Trophoblast cell (in vitro differentiated cells and primary cell): ENCODE data around the gene FANCI.
A peak's percentile ranks its signal among the peaks of the same experiment; 100 is the strongest.

Experiments
- DNase-seq, 2 donors: peaks; one replicate each; pipeline ENCODE4 v3.0.0-alpha.2; 2016
- H2AFZ ChIP-seq: 2 replicates; pipeline ENCODE4 v1.6.1; 2013; ENCODE audit warnings: low read length, moderate library complexity, mild to moderate bottlenecking; ENCODE audit not compliant: insufficient read depth, poor library complexity
- H2AK5ac ChIP-seq: 2 replicates; pipeline ENCODE4 v1.6.1; 2013; ENCODE audit warnings: mild to moderate bottlenecking, low read length
- H2BK120ac ChIP-seq: 2 replicates; pipeline ENCODE4 v1.6.1; 2013; ENCODE audit warnings: low read length, mild to moderate bottlenecking, moderate library complexity; ENCODE audit not compliant: insufficient read depth, poor library complexity
- H2BK12ac ChIP-seq: 2 replicates; pipeline ENCODE4 v1.6.1; 2013; ENCODE audit warnings: mild to moderate bottlenecking, low read length, moderate library complexity
- H2BK5ac ChIP-seq: 2 replicates; pipeline ENCODE4 v1.6.1; 2013; ENCODE audit warnings: low read length, low read depth, moderate library complexity, mild to moderate bottlenecking; ENCODE audit not compliant: poor library complexity
- H3K14ac ChIP-seq: 2 replicates; pipeline ENCODE4 v1.6.1; 2013; ENCODE audit warnings: mild to moderate bottlenecking, low read length
- H3K18ac ChIP-seq: 2 replicates; pipeline ENCODE4 v1.6.1; 2013; ENCODE audit warnings: mild to moderate bottlenecking, low read length
- H3K23ac ChIP-seq: 2 replicates; pipeline ENCODE4 v1.6.1; 2013; ENCODE audit warnings: low read length
- H3K27ac ChIP-seq: 2 replicates; pipeline ENCODE4 v1.5.1; 2013; ENCODE audit warnings: low read depth, mild to moderate bottlenecking, inconsistent platforms, low read length, moderate library complexity
- H3K27me3 ChIP-seq: 2 replicates; pipeline ENCODE4 v1.6.1; 2013; ENCODE audit warnings: inconsistent platforms, mild to moderate bottlenecking, low read length, moderate library complexity; ENCODE audit not compliant: insufficient read depth
- H3K36me3 ChIP-seq, 2 experiments: 1 replicate in 1 of 2; 2 replicates in 1 of 2; pipeline ENCODE4 v1.6.1; 2013; ENCODE audit warnings: low read length in 2 of 2, mild to moderate bottlenecking in 2 of 2, moderate library complexity in 1 of 2; ENCODE audit not compliant: insufficient read depth in 2 of 2, control insufficient read depth in 1 of 2
- H3K4ac ChIP-seq: 2 replicates; pipeline ENCODE4 v1.6.1; 2013; ENCODE audit warnings: low read depth, mild to moderate bottlenecking, low read length, moderate library complexity
- H3K4me1 ChIP-seq, 2 experiments: 1 replicate in 1 of 2; 2 replicates in 1 of 2; pipeline ENCODE4 v1.6.1; 2013; ENCODE audit warnings: low read length in 2 of 2, mild to moderate bottlenecking in 2 of 2, moderate library complexity in 1 of 2; ENCODE audit not compliant: insufficient read depth in 2 of 2, control insufficient read depth in 1 of 2
- H3K4me2 ChIP-seq: 2 replicates; pipeline ENCODE4 v1.6.1; 2013; ENCODE audit warnings: inconsistent platforms, mild to moderate bottlenecking, low read length, moderate library complexity
- H3K4me3 ChIP-seq: 2 replicates; pipeline ENCODE4 v1.5.1; 2013; ENCODE audit warnings: mild to moderate bottlenecking, low read depth, low read length, inconsistent platforms
- H3K79me1 ChIP-seq: one replicate; pipeline ENCODE4 v1.6.1; 2013; ENCODE audit warnings: low read length
- H3K79me2 ChIP-seq: 2 replicates; pipeline ENCODE4 v1.6.1; 2013; ENCODE audit warnings: low read length, mild to moderate bottlenecking; ENCODE audit not compliant: control insufficient read depth, insufficient read depth, poor library complexity
- H3K9ac ChIP-seq: 2 replicates; pipeline ENCODE4 v1.6.1; 2013; ENCODE audit warnings: mild to moderate bottlenecking, low read length
- H3K9me3 ChIP-seq: 2 replicates; pipeline ENCODE4 v1.6.1; 2013; ENCODE audit warnings: low read depth, mild to moderate bottlenecking, control low read depth, inconsistent platforms, low read length; ENCODE audit not compliant: insufficient read depth
- H4K12ac ChIP-seq: 2 replicates; pipeline ENCODE4 v1.6.1; 2013; ENCODE audit warnings: low read depth, mild to moderate bottlenecking, low read length, moderate library complexity
- H4K8ac ChIP-seq: 2 replicates; pipeline ENCODE4 v1.6.1; 2013; ENCODE audit warnings: low read depth, mild to moderate bottlenecking, low read length, moderate library complexity
- H4K91ac ChIP-seq: one replicate; pipeline ENCODE4 v1.6.1; 2013; ENCODE audit warnings: low read depth, mild to moderate bottlenecking, low read length, moderate library complexity
- WGBS: extraction: QIAGEN DNeasy Blood & Tissue Kit; methylation state at CpG from one replicate; pipeline ENCODE4 v1.1.7; 2013; ENCODE audit warnings: missing lambda C conversion rate; ENCODE audit not compliant: insufficient read length, insufficient coverage; ENCODE audit errors: extremely low coverage; 5-methylcytosine and 5-hydroxymethylcytosine counted together

The FANCI gene

DNA sequence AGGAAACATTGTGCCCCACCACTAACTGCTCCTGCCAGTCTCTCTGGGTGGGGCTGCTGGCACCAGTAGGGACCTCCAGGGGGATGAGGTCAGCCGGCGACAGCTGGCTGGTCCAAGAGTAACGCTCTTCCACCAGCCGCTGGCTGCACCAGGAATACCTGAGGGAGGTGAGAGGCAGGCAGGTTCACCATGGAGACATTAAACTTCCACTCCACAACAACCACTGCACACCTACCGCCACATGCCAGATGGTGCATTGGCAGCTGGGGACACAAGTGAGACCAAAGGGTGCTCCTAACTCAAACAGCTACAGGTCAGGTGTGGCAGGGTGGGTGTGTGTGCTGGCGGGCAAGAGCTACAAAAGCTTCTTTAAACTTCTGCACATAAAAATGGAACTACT lies 86.3 kb downstream of the FANCI start:
- no peak overlapping the region for H2BK5ac ChIP-seq
- H3K4me3 ChIP-seq = no peak overlapping the region
- no peaks in the 10 kb centered on the region for H3K27me3 ChIP-seq
- no peak overlapping the region for H4K91ac ChIP-seq
- H3K36me3 ChIP-seq = peaks cover 61 to 70% of the 10 kb centered on the region in 2 experiments
- no peak overlapping the region for H3K9ac ChIP-seq
- H2BK120ac ChIP-seq = no peak overlapping the region
- no peak overlapping the region for H3K23ac ChIP-seq
- no peak overlapping the region for H3K4me2 ChIP-seq
- H2AFZ ChIP-seq = no peak overlapping the region
- H3K27ac ChIP-seq = no peak overlapping the region
- DNase-seq = no peak
- H3K79me2 ChIP-seq = peaks cover 14% of the 10 kb centered on the region
- H3K14ac ChIP-seq = no peak overlapping the region
- no CpG with 5 or more reads among the region's 6 CpGs for WGBS
- no peak overlapping the region for H4K12ac ChIP-seq
- peak overlapping the region; percentile 15 for H3K18ac ChIP-seq
- no peak overlapping the region for H2AK5ac ChIP-seq
- H2BK12ac ChIP-seq = no peak overlapping the region
- no peaks in the 10 kb centered on the region for H3K9me3 ChIP-seq
- no peak overlapping the region for H3K4ac ChIP-seq
- H3K4me1 ChIP-seq = peaks cover 11 to 12% of the 10 kb centered on the region in 2 experiments
- peaks cover 6% of the 10 kb centered on the region for H3K79me1 ChIP-seq
- H4K8ac ChIP-seq = no peak overlapping the region

DNA sequence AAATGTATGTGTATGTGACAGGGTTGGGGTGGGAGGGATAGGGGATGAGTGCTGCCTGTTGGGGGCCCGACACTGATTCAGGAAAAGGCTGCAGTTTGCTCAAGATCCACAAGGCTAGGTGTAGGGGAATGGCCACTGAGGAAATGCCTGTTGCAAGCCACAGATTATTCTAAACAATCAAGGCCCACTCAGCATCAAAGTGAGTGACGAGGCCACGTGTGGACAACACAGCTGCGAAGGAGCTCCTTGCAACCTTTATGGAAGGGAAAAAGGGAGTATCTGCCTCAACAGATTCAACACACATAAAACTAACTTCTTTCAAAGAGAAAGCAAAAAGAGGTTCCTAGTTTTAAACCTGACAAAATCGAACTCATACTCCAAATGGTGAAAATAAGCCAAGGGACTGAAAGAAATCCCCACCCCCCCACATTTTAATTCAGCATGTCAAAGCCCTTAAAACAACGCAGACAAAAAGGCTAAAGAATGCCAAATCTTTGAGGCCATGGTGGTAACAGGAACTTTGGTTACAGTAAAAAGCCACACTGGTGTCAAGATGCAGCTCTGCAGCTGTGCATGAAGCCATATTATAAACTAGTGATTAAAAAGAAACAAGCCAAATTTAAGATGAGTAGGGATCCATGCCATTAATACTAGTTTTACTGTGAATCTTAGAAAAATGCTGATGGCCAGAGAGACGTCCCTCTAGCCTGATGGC lies 87.3 kb downstream of the FANCI start:
- WGBS = no CpG with 5 or more reads among the region's 7 CpGs
- H3K4me3 ChIP-seq = no peak overlapping the region
- peak overlapping the region; percentile 2 for H3K4ac ChIP-seq
- H2AK5ac ChIP-seq = no peak overlapping the region
- H3K23ac ChIP-seq = no peak overlapping the region
- H4K91ac ChIP-seq = no peak overlapping the region
- no peak overlapping the region for H4K8ac ChIP-seq
- peaks cover 14% of the 10 kb centered on the region for H3K79me2 ChIP-seq
- peaks cover 52 to 61% of the 10 kb centered on the region in 2 experiments for H3K36me3 ChIP-seq
- H3K4me1 ChIP-seq = peaks cover 14 to 17% of the 10 kb centered on the region in 2 experiments
- no peak overlapping the region for H3K18ac ChIP-seq
- no peak overlapping the region for H4K12ac ChIP-seq
- no peak overlapping the region for H3K27ac ChIP-seq
- no peak overlapping the region for H2AFZ ChIP-seq
- H2BK12ac ChIP-seq = no peak overlapping the region
- peak overlapping the region; percentile 2 for H3K4me2 ChIP-seq
- no peak overlapping the region for H2BK5ac ChIP-seq
- no peaks in the 10 kb centered on the region for H3K9me3 ChIP-seq
- peaks cover 6% of the 10 kb centered on the region for H3K79me1 ChIP-seq
- H3K14ac ChIP-seq = no peak overlapping the region
- H3K9ac ChIP-seq = no peak overlapping the region
- H2BK120ac ChIP-seq = no peak overlapping the region
- H3K27me3 ChIP-seq = no peaks in the 10 kb centered on the region
- no peak for DNase-seq

DNA sequence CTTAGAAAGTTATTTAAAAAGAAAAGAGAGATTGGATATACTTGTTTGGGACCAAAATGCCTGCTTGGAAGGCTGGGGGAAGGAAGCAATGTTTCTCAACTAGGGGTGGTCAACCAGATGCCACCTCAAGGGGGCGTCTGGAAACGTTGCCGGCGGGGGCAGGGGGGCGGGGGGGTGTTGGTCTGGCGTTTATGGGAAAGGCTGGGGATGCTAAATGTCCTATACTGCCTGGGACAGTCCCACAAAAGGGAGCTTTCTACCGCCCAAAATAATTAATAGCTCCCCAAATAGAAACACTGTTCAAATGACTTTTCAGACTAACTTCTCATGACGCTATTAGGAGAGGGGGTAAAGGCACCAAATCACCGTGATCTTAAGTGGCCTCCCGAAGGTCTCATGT lies 88.7 kb downstream of the FANCI start:
- H4K8ac ChIP-seq = no peak overlapping the region
- no peak overlapping the region for H4K12ac ChIP-seq
- DNase-seq = peak in 1 of 2 donors; percentile 23
- no peak overlapping the region for H3K4ac ChIP-seq
- no peaks in the 10 kb centered on the region for H3K27me3 ChIP-seq
- H3K27ac ChIP-seq = no peak overlapping the region
- H3K4me2 ChIP-seq = no peak overlapping the region
- H3K4me1 ChIP-seq = peaks cover 14 to 17% of the 10 kb centered on the region in 2 experiments
- no peak overlapping the region for H3K23ac ChIP-seq
- no peak overlapping the region for H3K9ac ChIP-seq
- no peak overlapping the region for H2AK5ac ChIP-seq
- no peak overlapping the region for H2BK12ac ChIP-seq
- H4K91ac ChIP-seq = no peak overlapping the region
- no CpG with 5 or more reads among the region's 10 CpGs for WGBS
- no peak overlapping the region for H3K14ac ChIP-seq
- no peak overlapping the region for H2AFZ ChIP-seq
- no peak overlapping the region for H3K18ac ChIP-seq
- H3K4me3 ChIP-seq = no peak overlapping the region
- no peaks in the 10 kb centered on the region for H3K9me3 ChIP-seq
- H3K79me2 ChIP-seq = peaks cover 14% of the 10 kb centered on the region
- no peak overlapping the region for H2BK5ac ChIP-seq
- H3K36me3 ChIP-seq = peaks cover 39 to 47% of the 10 kb centered on the region in 2 experiments
- peaks cover 6% of the 10 kb centered on the region for H3K79me1 ChIP-seq
- H2BK120ac ChIP-seq = no peak overlapping the region

DNA sequence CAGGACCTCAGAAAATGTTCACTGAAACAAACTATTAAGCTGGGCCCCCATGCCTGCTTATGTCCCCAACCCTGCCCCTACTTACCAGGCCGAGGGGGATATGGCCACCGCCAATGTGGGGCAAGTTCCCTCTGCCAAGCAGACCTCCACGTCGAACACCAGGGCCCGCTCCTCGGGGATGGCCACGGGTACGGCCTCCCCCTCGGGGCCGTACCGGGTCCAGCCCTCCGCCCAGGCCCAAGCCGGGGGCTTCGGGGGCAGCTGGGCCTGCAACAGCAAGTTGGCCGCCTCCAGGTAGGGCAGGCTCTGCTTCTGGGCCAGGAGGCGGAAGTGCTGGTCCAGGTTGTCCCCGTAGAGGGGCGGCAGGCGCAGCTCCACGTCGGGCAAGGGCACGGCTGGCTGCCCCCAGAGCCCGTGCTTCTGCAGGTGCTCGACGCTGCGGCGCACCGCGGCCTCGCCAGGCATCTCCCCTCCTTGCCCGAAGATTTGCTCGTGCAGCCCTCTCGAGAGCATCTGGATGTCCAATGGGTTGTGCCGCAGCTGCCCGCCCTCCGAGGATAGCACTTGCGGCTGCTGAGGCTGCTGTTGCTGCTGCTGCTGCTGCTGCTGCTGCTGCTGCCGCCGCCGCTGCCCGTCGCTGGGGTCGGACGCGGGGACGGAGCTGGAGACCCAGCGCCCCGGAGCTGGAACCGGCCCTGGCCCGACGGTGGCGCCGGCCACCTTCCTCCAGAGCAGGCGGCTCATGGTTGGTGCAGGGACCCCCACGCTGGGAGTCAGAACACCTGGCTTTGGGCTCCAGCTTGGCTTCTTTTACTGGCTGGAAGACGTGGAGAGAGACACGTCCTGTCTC lies 89.5 kb downstream of the FANCI start:
- Histone ChIP-seq H4K12ac (no peak overlapping the region), H2BK12ac (no peak overlapping the region), H3K9me3 (no peaks in the 10 kb centered on the region), H3K27me3 (no peaks in the 10 kb centered on the region), H2BK5ac (no peak overlapping the region), H3K4me3 (peak overlapping the region; percentile 99), H3K9ac (peak overlapping the region; percentile 95), H3K4me2 (peak overlapping the region; percentile 89), H2AFZ (no peak overlapping the region), H3K23ac (no peak overlapping the region), H4K91ac (no peak overlapping the region), H3K27ac (no peak overlapping the region), H3K18ac (no peak overlapping the region), H4K8ac (no peak overlapping the region), H3K4ac (peak overlapping the region; percentile 28), H2BK120ac (no peak overlapping the region), H3K79me1 (peaks cover 6% of the 10 kb centered on the region), H3K14ac (no peak overlapping the region), H3K4me1 (peaks cover 14 to 17% of the 10 kb centered on the region in 2 experiments), H3K36me3 (peaks cover 36 to 41% of the 10 kb centered on the region in 2 experiments), H2AK5ac (no peak overlapping the region), H3K79me2 (peaks cover 14% of the 10 kb centered on the region)
- DNase-seq = no peak
- WGBS = no CpG with 5 or more reads among the region's 57 CpGs
